ENCODE measurements around the gene OR51E1.
A peak's percentile ranks its signal among the peaks of the same experiment; 100 is the strongest.

Gene OR51E1

DNA sequence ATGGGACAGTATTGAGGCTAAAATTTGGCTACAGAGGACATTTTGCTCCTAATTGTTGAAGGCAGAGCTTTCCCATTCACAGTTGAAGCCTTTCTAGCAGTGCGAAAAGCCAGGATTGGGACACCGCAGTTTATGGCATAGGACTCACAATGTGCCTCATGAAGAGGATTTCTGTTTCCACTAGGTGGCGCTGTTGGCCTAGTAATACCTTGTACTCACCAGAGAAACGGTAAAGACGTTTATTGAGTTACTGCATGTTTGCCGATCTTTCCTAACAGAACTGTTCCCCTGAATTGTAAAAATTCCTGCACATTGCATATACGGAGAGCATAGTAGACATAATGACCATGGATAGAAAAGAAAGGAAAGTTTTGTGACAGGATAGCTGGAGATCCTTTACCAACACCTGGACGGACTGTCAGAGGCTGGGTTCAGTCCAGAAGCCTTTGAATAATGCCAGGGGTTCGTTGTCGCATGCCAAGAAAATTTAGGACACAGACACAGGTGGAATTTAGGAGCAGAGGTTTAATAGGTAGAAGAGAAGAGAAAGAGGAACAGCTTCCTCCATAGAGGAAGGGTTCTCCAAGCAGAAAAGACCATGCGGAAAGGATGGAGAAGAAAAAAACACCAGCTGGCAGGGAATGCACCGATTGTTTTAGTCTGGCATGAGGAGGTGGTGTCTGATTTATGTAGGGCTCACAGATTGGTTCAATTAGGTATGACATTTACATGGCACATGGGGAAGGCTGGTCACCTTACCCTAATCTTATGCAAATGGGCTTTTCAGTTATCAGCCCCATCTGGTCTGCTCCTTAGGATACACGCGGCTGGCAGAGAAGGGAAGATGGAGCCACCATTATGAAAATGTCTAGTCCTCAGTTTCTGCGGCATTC is 17.3 kb upstream of the OR51E1 start:
- ATAC-seq: peak; percentile 84
- TF ChIP-seq, protein P1, sequence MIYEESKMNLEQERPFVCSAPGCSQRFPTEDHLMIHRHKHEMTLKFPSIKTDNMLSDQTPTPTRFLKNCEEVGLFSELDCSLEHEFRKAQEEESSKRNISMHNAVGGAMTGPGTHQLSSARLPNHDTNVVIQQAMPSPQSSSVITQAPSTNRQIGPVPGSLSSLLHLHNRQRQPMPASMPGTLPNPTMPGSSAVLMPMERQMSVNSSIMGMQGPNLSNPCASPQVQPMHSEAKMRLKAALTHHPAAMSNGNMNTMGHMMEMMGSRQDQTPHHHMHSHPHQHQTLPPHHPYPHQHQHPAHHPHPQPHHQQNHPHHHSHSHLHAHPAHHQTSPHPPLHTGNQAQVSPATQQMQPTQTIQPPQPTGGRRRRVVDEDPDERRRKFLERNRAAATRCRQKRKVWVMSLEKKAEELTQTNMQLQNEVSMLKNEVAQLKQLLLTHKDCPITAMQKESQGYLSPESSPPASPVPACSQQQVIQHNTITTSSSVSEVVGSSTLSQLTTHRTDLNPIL (CRISPR knock-in tag; IDR thresholded peaks at IDR 0.05; ENCODE audit: low read depth): no peak
- TF ChIP-seq, protein P2, sequence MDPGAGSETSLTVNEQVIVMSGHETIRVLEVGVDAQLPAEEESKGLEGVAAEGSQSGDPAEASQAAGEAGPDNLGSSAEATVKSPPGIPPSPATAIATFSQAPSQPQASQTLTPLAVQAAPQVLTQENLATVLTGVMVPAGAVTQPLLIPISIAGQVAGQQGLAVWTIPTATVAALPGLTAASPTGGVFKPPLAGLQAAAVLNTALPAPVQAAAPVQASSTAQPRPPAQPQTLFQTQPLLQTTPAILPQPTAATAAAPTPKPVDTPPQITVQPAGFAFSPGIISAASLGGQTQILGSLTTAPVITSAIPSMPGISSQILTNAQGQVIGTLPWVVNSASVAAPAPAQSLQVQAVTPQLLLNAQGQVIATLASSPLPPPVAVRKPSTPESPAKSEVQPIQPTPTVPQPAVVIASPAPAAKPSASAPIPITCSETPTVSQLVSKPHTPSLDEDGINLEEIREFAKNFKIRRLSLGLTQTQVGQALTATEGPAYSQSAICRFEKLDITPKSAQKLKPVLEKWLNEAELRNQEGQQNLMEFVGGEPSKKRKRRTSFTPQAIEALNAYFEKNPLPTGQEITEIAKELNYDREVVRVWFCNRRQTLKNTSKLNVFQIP (CRISPR knock-in tag; IDR thresholded peaks at IDR 0.05; ENCODE audit: borderline replicate concordance, low read depth): no peak
- TF ChIP-seq PPARA (CRISPR knock-in tag; IDR thresholded peaks at IDR 0.05; ENCODE audit: borderline replicate concordance) (no peak), ZNF8 (CRISPR knock-in tag; IDR thresholded peaks at IDR 0.05) (no peak), RARB (CRISPR knock-in tag; IDR thresholded peaks at IDR 0.05) (no peak), TOX (CRISPR knock-in tag; IDR thresholded peaks at IDR 0.05; ENCODE audit: borderline replicate concordance) (no peak), CSDC2 (CRISPR knock-in tag; IDR thresholded peaks at IDR 0.05) (no peak), GLIS3 (CRISPR knock-in tag; IDR thresholded peaks at IDR 0.05) (no peak)
- TF ChIP-seq, protein P3, sequence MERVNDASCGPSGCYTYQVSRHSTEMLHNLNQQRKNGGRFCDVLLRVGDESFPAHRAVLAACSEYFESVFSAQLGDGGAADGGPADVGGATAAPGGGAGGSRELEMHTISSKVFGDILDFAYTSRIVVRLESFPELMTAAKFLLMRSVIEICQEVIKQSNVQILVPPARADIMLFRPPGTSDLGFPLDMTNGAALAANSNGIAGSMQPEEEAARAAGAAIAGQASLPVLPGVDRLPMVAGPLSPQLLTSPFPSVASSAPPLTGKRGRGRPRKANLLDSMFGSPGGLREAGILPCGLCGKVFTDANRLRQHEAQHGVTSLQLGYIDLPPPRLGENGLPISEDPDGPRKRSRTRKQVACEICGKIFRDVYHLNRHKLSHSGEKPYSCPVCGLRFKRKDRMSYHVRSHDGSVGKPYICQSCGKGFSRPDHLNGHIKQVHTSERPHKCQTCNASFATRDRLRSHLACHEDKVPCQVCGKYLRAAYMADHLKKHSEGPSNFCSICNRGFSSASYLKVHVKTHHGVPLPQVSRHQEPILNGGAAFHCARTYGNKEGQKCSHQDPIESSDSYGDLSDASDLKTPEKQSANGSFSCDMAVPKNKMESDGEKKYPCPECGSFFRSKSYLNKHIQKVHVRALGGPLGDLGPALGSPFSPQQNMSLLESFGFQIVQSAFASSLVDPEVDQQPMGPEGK (CRISPR knock-in tag; IDR thresholded peaks at IDR 0.05; ENCODE audit: borderline replicate concordance): no peak

DNA sequence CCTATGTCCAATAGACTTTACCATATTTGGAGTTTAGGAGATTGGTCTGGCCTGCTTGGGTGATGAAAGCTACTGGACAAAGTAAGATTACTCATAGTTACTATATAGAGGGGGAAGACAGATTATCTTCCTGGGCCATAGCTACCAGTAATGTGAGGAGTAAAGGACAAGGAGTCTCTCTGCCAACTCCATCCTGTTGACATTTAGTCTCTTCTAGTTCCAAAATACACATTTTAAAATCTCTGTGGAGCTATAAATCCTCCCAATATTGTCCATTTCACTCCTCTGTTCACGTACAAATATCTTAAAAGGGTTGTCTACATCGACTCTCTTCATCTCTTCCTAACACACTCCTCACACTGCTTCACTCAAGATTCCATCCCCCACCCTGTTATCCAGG is 7.6 kb upstream of the OR51E1 start:
- no peak for ATAC-seq
- TF ChIP-seq ZFP30 (CRISPR knock-in tag; IDR thresholded peaks at IDR 0.05): no peak
- TF ChIP-seq TOX (CRISPR knock-in tag; IDR thresholded peaks at IDR 0.05; ENCODE audit: borderline replicate concordance): no peak

DNA sequence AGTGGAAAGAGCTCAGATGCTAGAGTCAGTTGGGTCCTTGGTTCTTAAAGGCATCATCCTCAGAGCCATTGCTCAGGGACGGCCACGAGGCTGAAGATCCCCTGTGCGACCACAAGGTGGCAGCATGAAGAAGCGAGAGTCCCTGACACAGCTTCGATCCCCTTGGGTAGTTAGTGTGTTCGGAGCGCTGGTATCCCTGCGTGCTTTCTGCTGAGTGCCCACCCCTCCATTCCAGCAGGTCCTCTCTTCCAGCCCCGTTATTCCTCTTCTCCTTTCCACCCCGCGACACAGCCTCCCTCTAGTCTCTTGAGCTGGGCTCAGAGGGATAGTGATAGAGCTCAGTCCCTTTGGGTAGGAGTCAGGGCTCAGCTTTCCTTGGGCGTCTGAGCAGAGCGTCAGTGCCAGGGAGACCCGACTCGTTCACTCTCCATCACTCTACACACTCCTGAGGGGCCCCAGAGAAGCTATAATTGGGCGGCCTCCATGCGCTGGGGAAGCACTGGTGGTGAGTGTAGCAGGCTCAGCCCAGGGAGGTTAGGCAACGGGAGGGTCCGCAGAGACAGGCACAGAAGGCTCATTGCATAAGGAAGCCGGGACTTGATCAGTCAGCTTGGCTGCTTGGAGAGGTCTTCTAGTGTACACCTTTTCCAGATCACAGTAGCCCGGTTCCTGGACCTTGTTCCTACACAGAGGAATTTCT is 6.7 kb upstream of the OR51E1 start, which contains the start of gene OR51D1:
TSS of gene OR51D1 (plus strand) at position 516 of the 700 bp plus-strand sequence. CDS start 2,314 bp downstream, outside the sequence.
- ATAC-seq: peak; percentile 99
- no peak for TF ChIP-seq BACH2 (CRISPR knock-in tag; IDR thresholded peaks at IDR 0.05; ENCODE audit: borderline replicate concordance)
- TF ChIP-seq ZFP30 (CRISPR knock-in tag; IDR thresholded peaks at IDR 0.05): no peak
- TF ChIP-seq, protein P1 (CRISPR knock-in tag; IDR thresholded peaks at IDR 0.05; ENCODE audit: low read depth): no peak
- no peak for TF ChIP-seq ISL1 (CRISPR knock-in tag; IDR thresholded peaks at IDR 0.05)
- no peak for TF ChIP-seq ESRRG (CRISPR knock-in tag; IDR thresholded peaks at IDR 0.05)

DNA sequence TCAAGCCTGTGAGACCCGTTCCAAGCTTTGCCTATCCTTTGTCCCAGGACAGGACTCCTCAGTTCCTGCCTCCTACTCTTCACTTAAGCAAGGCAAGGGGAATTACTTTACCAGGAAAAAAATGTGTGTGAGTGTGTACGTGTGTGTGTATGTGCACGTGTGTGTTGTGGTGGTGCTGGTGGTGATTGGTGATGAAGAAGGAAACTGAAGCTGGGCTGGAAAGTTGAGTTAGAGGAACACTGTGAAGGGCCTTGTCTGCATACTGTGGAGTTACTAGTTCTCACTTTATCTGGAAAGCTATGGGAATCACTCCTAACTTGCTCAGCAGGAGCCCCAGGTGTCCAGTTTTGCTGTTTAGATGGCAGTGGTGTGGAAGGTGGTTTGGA is 6.1 kb upstream of the OR51E1 start:
- TF ChIP-seq ZFP3 (CRISPR knock-in tag; IDR thresholded peaks at IDR 0.05) (no peak), ISL1 (CRISPR knock-in tag; IDR thresholded peaks at IDR 0.05) (no peak), RARB (CRISPR knock-in tag; IDR thresholded peaks at IDR 0.05) (no peak), ZNF70 (CRISPR knock-in tag; IDR thresholded peaks at IDR 0.05) (no peak), TOX (CRISPR knock-in tag; IDR thresholded peaks at IDR 0.05; ENCODE audit: borderline replicate concordance) (no peak), ZNF565 (CRISPR knock-in tag; conservative IDR thresholded peaks at IDR 0.05; ENCODE audit: low read depth) (no peak)
- TF ChIP-seq, protein P4, sequence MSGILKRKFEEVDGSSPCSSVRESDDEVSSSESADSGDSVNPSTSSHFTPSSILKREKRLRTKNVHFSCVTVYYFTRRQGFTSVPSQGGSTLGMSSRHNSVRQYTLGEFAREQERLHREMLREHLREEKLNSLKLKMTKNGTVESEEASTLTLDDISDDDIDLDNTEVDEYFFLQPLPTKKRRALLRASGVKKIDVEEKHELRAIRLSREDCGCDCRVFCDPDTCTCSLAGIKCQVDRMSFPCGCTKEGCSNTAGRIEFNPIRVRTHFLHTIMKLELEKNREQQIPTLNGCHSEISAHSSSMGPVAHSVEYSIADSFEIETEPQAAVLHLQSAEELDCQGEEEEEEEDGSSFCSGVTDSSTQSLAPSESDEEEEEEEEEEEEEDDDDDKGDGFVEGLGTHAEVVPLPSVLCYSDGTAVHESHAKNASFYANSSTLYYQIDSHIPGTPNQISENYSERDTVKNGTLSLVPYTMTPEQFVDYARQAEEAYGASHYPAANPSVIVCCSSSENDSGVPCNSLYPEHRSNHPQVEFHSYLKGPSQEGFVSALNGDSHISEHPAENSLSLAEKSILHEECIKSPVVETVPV (CRISPR knock-in tag; IDR thresholded peaks at IDR 0.05): no peak
- peak; percentile 15 for ATAC-seq

Data from SK-N-SH treated with all-trans-retinoic acid at 6 μM for 48 hours (cell line).